HG03196 (cell line): Measurements from ENCODE around the gene RNF123.

Experiments used
- ATAC-seq: cut with Tn5 transposase; IDR thresholded peaks from one replicate; pipeline ENCODE4 v1.9.1; 2021; ENCODE audit not compliant: unreplicated experiment

The RNF123 gene

DNA sequence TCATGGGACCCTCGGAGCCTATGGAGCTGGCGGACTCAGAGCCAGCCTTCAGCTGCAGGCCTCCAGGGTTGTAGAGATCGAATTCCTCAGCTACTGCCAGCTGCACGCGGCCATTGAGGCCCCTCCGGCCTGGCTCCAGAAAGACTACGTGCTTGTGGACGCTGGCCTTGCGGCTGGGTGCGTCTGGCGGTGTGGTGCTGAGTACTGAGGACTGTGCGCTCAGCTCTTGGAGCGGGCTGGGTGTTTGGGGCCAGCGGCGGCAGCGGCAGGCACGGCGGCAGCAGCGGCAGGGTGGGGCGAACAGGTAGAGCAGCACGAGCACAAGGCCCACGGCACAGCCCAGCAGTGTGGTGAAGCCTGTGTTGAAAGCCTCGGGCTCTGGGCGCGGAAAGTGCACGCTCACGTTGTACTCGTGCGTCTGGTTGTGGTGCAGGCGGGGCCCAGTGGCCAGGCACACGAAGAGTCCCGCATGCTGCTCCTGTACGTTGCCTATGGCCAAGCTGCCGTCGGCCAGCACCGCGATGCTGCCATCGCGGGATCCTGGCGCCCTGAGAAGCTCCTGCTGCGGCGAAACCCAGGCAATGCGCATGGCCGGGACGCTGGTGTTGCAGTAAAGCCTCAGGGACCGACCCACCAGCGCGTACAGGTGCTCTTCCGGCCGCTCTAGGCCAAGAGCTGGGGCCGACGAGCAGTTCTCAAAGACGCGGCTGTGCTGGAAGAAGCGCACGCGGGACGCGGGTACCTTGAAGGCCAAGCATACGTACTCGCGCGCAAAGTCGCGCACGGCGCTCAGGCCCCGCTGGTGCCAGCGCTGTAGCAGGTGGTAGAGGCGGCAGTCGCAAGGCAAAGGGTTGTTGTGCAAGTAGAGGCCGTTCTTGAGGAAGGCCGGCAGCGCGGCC lies 28.9 kb downstream of the RNF123 start:
- no peak for ATAC-seq

DNA sequence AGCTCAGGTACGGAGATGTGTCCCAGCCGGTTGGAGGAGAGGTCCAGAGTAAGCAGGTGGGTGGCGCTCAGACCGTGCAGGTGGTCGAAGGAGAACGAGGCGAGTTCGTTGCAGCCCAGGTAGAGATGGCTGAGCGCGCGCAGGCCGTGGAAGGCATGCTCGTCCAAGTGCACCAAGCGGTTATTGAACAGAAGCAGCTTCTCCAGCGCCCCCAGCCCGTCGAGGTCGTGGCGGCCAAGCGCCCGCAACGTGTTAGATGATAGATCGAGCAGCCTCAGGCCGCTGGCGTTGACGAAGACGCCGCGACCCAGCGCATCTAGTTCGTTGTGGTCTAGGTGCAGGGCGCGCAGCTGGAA lies 29.5 kb downstream of the RNF123 start:
- no peak for ATAC-seq

DNA sequence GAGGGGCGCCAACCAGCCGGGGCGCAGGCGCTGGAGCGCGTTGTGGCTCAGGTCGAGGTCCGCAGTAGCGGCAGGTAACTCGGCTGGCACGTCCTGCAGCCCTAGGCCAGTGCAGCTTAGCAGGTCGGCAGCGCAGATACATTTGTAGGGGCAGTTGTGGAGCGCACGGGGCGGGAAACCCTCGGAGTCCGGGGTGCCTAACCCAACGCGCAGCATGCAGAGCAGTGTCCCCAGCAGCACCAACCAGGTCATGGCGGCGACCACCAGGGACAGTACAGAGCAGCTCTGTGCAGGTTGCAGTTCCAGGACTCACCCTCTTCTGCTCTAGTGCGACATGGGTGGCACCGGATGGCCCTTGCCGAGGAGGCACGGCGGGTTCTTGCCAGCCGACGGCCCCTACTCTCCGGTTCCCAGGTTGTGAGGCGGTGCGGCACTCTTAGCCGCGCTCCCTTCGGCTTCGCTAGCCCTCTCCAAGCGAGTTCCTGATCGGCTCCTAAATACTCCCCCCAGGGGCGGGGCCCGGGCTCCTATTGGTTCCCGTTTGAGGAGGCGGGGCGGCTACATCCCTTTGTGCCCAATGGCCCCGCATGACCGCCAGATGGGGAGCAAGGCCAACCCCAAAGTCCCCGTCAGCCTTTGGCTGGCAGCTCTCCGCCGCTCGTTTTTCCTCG lies 30.0 kb downstream of the RNF123 start, which contains the start of gene AMIGO3:
Gene AMIGO3, minus strand, starts transcription at position 471 of the 671 bp plus-strand sequence. Its CDS starts 219 bp downstream, at position 252.
- ATAC-seq, result peak; percentile 47

DNA sequence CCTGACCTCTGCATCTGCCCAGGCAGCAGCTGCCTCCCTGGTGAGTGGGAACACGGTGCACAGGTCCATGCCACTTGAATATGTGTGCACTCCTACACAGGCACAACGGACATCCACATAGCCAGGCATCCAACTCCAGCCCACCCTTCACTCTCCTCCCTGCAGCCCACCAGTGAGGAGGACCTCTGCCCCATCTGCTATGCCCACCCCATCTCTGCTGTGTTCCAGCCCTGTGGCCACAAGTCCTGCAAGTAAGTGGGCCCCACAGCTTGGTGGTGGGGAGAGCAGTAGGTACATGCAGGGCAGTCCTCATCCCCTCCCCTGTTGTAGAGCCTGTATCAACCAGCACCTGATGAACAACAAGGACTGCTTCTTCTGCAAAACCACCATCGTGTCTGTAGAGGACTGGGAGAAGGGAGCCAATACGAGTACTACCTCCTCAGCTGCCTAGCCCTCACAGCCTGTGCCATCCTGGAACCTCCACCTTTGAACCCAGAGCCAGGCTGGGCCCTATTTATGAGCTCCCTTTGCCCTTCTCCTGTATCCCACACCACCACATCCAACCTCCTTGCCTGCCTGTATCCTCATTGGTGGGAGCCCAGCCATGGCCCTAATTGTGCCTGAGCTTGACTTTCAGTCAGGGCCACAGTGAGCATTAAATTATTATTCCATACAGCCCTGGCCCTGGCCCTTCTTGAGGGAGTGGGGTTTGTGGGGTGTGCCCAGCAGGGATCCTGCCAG lies 31.7 kb downstream of the RNF123 start:
- ATAC-seq, result no peak

DNA sequence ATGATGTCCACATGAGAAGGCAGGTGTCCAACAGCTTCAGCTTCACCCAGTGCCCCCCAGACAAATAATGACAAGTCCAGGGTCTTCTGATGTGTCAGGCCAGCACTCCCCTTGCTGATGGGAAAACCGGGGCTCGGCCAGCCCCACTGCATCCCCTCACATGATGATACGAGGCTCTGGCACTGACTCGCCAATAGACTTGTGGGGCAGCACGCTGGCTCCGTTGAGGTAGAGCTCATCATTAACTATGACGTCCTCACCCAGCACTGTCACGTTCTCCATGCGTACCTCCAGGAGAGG lies 32.2 kb downstream of the RNF123 start:
- ATAC-seq, result no peak

DNA sequence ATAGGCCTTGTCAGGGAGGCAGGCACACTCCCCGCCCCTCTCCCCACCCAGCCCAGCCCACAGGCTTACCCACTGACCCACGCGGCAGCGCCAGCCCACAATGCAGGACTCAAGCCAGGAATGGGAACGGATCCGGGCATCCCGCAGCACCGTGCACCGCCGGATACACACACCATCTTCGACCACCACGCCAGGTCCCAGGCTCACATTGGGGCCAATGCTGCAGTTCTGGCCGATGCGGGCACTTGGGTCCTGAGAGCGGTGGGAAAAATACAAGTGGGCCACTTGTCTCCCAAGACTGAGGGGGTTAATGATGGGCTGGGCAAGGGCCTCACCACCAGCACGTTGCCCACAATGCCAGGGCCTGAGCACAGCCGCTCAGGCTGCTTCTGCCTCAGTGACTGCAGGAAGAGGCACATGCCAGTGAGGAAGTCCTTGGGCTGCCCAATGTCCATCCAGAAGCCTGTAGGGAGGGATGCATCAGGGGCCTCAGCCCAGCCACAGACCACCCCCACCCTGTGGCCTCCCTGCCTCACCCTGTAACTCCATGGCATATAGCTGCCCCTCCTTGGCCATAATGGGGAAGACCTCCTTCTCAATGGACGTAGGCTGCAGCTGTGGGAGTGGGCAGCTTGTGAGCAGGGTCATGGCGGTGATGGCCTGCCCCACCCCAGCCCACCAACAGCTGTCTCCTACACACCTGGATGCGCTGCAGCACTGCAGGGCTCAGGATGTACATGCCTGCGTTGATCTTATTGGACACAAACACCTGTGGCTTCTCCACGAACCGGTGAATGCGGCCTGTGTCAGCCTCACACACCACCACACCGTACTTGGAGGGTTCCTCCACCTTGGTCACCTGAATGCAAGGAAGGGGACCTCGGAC lies 32.8 kb downstream of the RNF123 start:
- no peak for ATAC-seq

DNA sequence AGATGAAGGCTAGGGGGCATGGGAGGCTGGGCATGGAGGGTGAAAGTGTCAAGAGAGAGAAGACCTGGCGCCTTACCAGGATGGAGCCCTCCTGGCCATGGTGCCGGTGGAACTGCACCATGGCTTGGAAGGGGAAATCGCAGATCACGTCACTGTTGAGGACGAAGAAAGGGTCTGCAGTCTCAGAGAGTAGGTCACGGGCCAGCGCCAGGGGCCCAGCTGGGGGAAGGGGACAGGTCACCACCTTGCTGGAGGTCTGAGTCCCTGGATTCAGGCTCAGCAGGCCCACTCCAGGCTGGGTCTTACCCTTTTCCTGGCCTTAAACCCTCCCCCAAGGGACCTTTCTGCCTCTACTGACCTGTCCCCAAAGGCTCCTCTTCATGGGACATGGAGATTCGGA lies 33.5 kb downstream of the RNF123 start:
- ATAC-seq, result no peak

DNA sequence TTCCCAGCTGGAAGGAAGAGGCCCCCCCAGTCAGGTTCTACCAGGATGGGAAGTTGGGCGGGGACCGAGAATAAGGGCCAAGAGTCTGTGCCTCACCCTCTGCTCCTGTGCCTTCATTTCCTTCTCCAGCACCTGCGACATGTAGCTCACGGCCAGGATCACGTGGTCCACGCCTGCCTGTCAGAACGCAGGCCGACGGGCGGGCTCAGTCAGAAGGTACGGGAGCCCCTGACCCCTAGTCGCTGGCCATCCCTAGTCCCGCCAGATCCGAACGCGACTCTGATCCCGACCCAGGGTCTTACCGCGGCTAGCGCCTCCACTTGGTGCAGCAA lies 33.9 kb downstream of the RNF123 start:
- ATAC-seq, result no peak

DNA sequence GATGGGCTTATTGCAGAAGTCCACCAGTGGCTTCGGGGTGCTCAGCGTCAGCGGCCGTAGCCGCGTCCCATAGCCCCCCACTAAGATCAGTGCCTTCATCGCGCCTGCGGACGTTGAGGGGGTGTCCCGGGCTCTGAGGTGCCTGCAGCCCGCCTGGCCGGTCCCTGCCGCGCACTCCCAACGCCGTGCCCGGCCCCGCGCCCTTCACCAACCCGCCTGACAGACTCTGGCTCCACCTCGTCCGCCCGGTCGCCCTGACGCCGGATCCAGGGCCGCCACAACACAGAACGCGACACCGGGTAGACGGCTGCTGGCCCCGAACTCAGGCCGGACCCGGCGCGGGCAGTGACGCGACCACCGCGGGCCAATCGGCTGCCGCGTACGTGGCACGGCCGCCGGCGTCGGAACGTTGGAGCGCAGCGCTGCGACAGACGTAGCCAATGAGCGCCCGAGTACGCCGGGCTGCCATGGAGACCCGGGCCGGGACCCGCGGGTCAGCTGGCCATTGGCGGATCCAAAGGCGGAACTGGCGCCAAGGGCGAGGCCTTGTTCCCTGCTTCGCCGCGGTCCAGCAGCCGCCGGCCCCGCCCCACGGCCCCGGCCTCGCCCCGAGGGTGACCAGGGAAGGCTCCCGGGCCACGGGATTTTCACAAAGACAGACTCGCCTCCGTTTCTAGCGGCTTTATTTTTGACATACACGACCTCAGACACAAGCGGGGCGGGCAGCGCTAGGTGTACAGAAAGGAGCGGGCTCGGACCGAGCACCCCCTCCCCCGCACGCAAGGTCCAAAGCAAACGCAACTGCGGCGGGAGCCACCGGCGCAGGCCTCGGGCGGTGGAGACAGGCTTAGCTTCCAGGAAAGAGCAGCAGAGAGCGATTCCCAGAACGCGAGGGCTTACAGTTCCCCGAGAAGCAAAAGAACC lies 34.5 kb downstream of the RNF123 start, which contains the start of gene GMPPB:
Gene GMPPB, minus strand, starts transcription at position 324 of the 924 bp plus-strand sequence. Its CDS starts 225 bp downstream, at position 99.
- peak; percentile 70 for ATAC-seq

DNA sequence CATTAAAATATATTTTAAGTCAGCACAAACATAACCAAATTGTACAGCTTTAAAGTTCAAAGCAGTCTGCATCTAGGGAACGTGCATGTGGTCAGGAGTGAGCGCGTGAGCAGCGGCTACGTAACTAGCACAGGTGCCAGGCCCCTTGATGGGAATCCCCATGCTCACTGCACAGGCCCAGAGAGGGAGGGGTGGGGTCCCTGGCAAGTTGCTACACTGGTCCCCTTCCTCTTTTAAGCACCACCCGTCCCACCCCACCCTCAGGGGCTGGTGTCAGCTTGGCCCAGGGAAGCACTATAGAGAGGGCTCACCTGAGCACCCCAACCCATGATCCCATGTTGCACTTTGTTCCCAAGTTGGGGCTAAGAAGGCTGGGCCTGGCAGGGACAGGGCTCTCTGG lies 35.2 kb downstream of the RNF123 start:
- ATAC-seq, result no peak

DNA sequence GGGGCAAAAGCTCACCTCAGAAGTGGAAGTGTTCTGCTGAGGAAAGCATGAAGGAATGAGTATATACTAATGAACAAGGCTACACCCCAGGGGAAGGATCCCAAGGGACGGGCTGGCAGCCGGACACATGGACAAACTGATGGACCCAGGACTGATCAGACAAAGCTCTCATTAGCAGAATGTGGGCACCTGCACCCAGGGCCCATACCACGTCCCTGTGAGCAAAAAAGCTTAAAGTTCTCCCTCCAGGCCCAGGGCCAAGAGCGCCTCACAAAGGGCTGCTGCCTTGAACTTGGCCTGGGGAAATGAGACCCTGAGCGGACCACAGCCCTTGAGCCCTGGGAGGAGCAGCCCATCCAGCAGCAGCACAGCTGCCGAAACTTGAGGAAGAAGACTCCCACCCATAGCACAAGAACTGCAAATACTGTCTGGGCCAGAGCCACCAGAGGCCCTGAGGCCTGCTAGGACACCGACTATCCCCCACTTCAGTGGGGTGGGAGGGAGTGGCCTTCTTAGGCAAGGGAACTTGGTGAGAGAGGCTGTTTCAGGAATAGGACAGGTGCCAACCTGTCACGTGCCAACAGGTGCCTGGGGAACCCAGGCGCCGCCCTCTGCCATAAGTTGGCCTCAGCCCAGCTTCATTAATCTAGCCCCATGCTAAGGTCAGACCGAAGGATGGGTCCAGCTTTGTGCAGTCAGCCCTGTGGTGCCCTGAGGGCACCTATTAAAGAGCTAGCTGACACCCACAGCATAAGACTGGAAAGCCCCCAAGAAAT lies 36.7 kb downstream of the RNF123 start:
- ATAC-seq, result no peak

DNA sequence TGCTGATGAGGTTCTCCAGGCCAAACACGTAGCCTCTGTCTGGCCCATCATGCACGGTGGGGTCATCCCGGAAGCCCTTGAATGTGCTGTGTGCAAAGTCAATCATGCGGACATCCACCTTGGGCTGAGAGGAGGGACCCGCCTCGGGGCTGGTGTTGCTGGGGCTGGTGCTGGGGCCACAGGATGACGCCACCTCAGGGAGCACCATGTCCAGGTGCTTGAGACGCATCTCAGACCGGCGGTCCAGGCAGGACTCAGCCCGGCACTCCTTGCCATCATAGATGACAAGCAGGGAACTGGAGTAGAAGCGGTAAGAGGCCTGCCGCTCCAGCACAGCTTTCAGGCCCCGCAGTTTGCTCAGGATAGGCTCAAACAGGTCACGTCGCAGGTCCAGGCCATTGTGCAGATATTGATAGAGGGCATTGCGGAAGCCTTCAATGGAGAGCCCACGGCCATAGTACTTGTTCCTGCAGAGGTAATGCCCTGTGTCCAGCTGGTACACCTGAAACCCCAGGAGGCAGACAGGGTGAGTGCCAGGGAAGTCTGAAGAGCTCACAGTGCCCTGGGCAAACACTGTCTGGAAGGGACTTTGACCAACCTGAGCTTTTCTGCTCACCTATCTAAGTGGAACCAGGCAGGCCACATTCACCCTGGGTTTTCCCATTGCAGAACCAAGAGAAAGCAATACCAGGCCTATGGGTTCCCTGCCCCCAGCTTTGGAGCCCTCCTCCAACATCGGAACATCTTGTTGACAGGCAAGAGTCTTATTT lies 38.0 kb downstream of the RNF123 start:
- ATAC-seq, result no peak

DNA sequence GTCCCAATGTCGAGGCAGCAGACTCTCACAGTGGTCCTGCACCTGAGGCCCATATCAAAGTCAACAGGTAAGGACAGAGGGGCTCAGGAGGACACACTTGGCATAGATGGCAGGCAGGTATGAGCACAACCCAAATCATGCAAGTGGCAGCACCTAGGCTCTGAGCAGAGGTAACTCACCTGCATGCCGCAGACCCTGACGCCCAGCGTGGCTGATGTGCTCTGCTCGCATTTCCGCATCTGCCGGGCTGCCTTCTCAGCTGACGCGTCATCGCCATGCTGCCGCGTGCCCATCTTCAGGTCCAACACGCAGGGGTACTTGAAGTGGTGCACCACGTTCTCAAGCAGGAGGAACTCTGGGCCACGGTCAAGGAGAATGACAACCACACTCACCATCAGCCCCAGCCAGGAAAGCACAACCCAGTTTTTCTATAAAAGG lies 38.6 kb downstream of the RNF123 start:
- no peak for ATAC-seq

DNA sequence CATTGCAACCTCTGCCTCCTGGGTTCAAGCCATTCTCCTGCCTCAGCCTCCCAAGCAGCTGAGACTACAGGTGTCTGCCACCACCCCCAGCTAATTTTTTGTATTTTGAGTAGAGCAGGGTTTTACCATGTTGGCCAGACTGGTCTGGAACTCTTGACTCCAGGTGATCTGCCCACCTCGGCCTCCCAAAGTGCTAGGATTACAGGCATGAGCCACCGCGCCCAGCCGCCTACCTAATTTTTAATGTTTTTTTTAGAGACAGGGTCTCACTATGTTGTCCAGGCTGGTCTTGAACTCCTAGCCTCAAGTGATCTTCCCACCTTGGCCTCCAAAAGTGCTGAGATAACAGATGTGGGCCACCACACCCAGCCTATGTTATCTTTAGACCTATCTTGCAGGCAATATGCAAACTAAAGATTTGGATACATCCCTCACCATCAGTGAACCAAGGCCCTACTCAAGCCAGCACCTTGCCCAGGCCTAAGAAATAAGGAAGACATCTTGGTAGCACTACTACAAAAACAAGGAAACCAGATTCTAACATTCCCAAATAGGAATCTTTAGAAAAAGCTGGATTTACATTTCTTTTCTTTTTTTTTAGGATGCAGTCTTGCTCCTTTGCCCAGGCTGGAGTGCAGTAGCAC lies 40.7 kb downstream of the RNF123 start:
- ATAC-seq, result no peak

DNA sequence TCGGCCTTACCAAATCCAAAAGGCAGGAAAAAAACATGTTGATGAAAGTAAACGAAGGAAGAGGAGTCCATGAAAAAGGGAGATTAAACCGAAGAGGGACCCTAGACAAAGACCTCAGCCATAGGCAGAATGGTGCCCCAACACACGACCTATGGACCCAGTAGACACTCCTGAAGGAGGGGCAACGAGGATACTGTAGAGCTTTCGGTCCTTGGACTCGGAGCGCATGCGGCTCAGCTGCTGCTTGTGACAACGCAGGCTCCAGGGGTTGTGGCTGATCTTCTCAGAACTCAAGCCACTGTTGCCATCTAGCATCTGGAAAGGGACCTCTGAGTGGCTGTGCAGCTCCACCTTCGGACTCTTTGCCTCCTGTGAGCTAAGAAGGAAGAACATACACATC lies 43.2 kb downstream of the RNF123 start:
- ATAC-seq, result no peak

DNA sequence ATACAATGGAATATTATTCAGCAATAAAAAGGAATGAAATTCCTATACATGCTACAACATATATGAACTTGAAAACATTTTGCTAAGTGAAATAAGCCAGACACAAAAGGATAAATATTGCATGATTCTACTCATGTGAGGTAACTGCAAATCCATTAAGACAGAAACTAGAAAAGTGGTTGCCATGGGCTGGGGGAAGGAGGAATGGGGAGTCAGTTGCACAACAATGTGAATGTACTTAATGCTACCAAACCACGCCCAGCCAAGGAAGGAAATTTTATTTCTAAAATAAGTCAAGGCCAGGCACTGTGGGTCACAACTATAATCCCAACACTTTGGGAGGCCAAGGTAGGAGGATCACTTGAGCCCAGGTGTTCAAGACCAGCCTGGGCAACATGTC lies 44.2 kb downstream of the RNF123 start:
- no peak for ATAC-seq

DNA sequence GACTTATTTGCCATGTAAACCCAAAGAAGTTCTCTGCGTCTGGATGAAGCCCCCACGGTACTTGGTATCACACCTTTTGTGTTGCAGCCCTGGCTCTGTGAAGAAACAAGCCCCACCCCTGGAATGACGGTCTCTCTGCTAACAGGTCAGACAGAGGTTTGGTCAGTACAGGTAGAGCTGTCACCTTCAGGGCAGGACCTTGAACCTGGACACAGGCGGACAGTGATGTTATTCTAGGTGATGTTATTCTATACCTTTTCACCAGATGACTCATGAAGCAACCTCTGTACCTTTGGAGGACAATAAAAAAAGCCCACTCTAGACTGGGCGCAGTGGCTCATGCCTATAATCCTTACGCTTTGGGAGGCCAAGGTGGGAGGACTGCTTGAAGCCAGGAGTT lies 45.4 kb downstream of the RNF123 start:
- ATAC-seq, result no peak
